ENCODE measurements around the gene NSMCE3. TPM values are rescaled to one million over a fixed set of nuclear protein-coding genes. Genes with fewer than 3 reads are reported as not detected.

The NSMCE3 gene
- polyA plus RNA-seq, 1 donor from 2014 or later: 15.1 TPM

DNA sequence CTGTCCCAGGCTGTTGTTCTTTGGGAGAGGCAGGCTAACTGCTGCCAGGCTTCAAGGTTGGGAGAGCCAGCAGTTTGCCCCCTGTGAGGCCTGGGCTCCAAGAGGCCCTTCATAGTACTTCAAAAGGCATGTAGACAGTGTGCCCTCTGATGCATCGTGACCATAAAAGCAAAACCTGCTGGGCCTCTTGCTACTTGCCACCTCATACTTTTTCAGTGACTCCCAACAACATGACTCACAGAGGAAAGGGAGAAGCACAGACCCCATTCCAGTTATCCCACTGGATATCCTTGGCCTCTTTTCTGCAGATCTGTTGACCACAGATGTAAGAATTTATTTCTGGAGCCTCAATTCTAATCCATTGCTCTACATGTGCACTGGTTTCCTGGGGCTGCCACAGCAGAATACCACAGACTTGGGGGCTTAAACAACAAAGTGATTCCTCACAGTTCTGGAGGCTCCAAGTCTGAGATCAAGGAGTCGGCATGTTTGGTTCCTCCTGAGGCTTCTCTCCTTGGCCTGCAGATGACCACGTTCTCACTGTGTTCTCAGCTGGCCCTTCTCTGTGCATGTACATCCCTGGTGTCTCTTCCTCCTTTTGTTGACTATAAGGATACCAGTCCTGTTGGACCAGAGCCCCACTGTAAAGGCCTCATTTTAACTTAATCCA lies 8.9 kb upstream of the NSMCE3 start:
- no peaks in the 10 kb centered on the region for H3K79me2 ChIP-seq (replicated peaks; ENCODE audit: insufficient read depth, low read length)
- H3K9me2 ChIP-seq (ENCODE audit: insufficient read depth, low read length): no peaks in the 10 kb centered on the region
- H3K9me3 ChIP-seq (ENCODE audit: low read length): no peaks in the 10 kb centered on the region
- no peak overlapping the region for H3K9ac ChIP-seq (ENCODE audit: low read length)
- no peak overlapping the region for H2AFZ ChIP-seq (ENCODE audit: low read depth, low read length)
- H3K36me3 ChIP-seq (ENCODE audit: insufficient read depth, low read length): no peaks in the 10 kb centered on the region
- TF ChIP-seq, protein P1, sequence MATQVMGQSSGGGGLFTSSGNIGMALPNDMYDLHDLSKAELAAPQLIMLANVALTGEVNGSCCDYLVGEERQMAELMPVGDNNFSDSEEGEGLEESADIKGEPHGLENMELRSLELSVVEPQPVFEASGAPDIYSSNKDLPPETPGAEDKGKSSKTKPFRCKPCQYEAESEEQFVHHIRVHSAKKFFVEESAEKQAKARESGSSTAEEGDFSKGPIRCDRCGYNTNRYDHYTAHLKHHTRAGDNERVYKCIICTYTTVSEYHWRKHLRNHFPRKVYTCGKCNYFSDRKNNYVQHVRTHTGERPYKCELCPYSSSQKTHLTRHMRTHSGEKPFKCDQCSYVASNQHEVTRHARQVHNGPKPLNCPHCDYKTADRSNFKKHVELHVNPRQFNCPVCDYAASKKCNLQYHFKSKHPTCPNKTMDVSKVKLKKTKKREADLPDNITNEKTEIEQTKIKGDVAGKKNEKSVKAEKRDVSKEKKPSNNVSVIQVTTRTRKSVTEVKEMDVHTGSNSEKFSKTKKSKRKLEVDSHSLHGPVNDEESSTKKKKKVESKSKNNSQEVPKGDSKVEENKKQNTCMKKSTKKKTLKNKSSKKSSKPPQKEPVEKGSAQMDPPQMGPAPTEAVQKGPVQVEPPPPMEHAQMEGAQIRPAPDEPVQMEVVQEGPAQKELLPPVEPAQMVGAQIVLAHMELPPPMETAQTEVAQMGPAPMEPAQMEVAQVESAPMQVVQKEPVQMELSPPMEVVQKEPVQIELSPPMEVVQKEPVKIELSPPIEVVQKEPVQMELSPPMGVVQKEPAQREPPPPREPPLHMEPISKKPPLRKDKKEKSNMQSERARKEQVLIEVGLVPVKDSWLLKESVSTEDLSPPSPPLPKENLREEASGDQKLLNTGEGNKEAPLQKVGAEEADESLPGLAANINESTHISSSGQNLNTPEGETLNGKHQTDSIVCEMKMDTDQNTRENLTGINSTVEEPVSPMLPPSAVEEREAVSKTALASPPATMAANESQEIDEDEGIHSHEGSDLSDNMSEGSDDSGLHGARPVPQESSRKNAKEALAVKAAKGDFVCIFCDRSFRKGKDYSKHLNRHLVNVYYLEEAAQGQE (IDR thresholded peaks at IDR 0.05; ENCODE audit: borderline replicate concordance): no peak
- TF ChIP-seq TAF1 (IDR thresholded peaks at IDR 0.05; ENCODE audit: low read depth) (no peak), MXI1 (conservative IDR thresholded peaks at IDR 0.05; ENCODE audit: poor library complexity, severe bottlenecking) (no peak), POLR2AphosphoS5 (IDR thresholded peaks at IDR 0.05) (no peak), RAD21 (conservative IDR thresholded peaks at IDR 0.05) (no peak), EP300 (conservative IDR thresholded peaks at IDR 0.05; ENCODE audit: poor library complexity, severe bottlenecking) (no peak), EZH2 (IDR thresholded peaks at IDR 0.05; ENCODE audit: borderline replicate concordance, insufficient read depth, low read length, poor library complexity, severe bottlenecking) (no peak), SMC3 (conservative IDR thresholded peaks at IDR 0.05; ENCODE audit: poor library complexity) (no peak)
- TF ChIP-seq, protein P2, sequence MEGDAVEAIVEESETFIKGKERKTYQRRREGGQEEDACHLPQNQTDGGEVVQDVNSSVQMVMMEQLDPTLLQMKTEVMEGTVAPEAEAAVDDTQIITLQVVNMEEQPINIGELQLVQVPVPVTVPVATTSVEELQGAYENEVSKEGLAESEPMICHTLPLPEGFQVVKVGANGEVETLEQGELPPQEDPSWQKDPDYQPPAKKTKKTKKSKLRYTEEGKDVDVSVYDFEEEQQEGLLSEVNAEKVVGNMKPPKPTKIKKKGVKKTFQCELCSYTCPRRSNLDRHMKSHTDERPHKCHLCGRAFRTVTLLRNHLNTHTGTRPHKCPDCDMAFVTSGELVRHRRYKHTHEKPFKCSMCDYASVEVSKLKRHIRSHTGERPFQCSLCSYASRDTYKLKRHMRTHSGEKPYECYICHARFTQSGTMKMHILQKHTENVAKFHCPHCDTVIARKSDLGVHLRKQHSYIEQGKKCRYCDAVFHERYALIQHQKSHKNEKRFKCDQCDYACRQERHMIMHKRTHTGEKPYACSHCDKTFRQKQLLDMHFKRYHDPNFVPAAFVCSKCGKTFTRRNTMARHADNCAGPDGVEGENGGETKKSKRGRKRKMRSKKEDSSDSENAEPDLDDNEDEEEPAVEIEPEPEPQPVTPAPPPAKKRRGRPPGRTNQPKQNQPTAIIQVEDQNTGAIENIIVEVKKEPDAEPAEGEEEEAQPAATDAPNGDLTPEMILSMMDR (IDR thresholded peaks at IDR 0.05; ENCODE audit: poor library complexity, severe bottlenecking): no peak
- H3K4me2 ChIP-seq (ENCODE audit: low read length): no peak overlapping the region
- H3K4me3 ChIP-seq (ENCODE audit: low read length): no peak overlapping the region
- no peak overlapping the region for H3K27ac ChIP-seq (ENCODE audit: low read length)
- no peaks in the 10 kb centered on the region for H3F3A ChIP-seq (ENCODE audit: insufficient read depth, low read length, poor library complexity, severe bottlenecking)
- H3K27me3 ChIP-seq (ENCODE audit: insufficient read depth, low read depth, low read length): no peaks in the 10 kb centered on the region
- no peaks in the 10 kb centered on the region for H4K20me1 ChIP-seq (ENCODE audit: insufficient read depth)

DNA sequence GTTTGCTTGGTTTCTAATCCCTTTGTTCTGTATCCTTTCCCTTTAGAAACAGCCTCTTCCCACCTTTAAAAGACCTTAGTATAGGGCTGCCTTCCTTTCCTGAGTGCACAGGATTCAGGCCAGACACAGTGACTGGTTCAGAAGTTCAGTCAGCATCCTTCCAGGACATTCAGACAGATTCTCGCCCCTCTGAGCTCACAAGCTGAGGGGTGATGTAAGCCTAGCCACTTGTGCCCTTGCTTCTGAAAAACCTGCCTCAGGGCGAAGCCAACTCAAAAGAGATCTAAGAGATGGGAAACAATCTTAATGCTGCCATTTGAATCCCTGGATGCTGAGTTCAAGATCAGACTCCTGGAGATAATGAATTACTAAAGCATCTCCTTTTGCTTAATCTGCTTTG lies 6.7 kb upstream of the NSMCE3 start:
- no peak overlapping the region for H2AFZ ChIP-seq (ENCODE audit: low read depth, low read length)
- H3K27ac ChIP-seq (ENCODE audit: low read length): no peak overlapping the region
- H3K9me2 ChIP-seq (ENCODE audit: insufficient read depth, low read length): no peaks in the 10 kb centered on the region
- no peaks in the 10 kb centered on the region for H3K27me3 ChIP-seq (ENCODE audit: insufficient read depth, low read depth, low read length)
- no peaks in the 10 kb centered on the region for H4K20me1 ChIP-seq (ENCODE audit: insufficient read depth)
- H3F3A ChIP-seq (ENCODE audit: insufficient read depth, low read length, poor library complexity, severe bottlenecking): no peaks in the 10 kb centered on the region
- no peaks in the 10 kb centered on the region for H3K9me3 ChIP-seq (ENCODE audit: low read length)
- no peak overlapping the region for H3K9ac ChIP-seq (ENCODE audit: low read length)
- H3K4me2 ChIP-seq (ENCODE audit: low read length): no peak overlapping the region
- H3K36me3 ChIP-seq (ENCODE audit: insufficient read depth, low read length): no peaks in the 10 kb centered on the region
- TF ChIP-seq SMC3 (conservative IDR thresholded peaks at IDR 0.05; ENCODE audit: poor library complexity) (no peak), MXI1 (conservative IDR thresholded peaks at IDR 0.05; ENCODE audit: poor library complexity, severe bottlenecking) (no peak)
- H3K79me2 ChIP-seq (replicated peaks; ENCODE audit: insufficient read depth, low read length): no peaks in the 10 kb centered on the region
- H3K4me3 ChIP-seq (ENCODE audit: low read length): no peak overlapping the region
